Body of pancreas (tissue), 4 donors: ENCODE measurements around the gene C1QTNF6.

ENCODE experiments used
- POLR2A ChIP-seq, 3 donors: fragments of 450-650 bp; IDR thresholded peaks; one replicate each; pipeline ENCODE4 v1.6.1; 2016; ENCODE audit warnings: antibody characterized with exemption in 3 of 3, mild to moderate bottlenecking in 2 of 3
- TF ChIP-seq, protein P1 (sequence below), 7 experiments: fragments of 450-650 bp in 4 of 7; fragments of 200-600 bp in 3 of 7; sonication (generic) in 3 of 7; IDR thresholded peaks; one replicate each; pipeline ENCODE4 v1.5.1; 2016 to 2019; ENCODE audit warnings: antibody characterized with exemption in 7 of 7

DNA sequence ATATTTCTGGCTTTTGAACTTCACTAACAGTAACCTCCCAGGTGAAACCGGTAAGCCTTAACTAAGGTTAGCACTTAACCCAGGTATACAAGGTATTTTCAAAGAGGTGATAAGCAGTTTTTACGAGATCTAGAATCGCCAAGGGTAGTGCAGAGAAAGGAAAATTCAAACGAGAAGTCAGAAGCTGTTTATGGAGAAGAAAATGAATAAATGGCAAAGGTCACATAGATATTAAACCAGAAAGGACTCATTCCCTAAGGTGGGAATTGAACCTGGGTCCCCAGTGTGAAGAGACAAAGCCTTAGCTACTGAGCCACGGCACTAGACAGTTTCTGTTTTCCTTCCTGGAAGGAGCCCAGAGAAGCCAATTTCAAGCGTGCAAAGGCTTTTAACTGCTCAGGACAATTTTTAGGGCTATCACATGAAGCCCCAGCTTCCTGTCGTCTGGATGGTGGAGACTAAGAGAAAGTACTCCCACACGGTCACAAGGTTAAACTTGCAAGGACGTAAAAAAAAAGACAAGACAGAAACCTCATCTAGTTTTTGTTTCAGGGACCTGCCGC, 5.7 kb upstream of the C1QTNF6 start:
- TF ChIP-seq, protein P1, sequence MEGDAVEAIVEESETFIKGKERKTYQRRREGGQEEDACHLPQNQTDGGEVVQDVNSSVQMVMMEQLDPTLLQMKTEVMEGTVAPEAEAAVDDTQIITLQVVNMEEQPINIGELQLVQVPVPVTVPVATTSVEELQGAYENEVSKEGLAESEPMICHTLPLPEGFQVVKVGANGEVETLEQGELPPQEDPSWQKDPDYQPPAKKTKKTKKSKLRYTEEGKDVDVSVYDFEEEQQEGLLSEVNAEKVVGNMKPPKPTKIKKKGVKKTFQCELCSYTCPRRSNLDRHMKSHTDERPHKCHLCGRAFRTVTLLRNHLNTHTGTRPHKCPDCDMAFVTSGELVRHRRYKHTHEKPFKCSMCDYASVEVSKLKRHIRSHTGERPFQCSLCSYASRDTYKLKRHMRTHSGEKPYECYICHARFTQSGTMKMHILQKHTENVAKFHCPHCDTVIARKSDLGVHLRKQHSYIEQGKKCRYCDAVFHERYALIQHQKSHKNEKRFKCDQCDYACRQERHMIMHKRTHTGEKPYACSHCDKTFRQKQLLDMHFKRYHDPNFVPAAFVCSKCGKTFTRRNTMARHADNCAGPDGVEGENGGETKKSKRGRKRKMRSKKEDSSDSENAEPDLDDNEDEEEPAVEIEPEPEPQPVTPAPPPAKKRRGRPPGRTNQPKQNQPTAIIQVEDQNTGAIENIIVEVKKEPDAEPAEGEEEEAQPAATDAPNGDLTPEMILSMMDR (IDR thresholded peaks at IDR 0.05), result no peak
- TF ChIP-seq POLR2A (IDR thresholded peaks at IDR 0.05), result no peak
